GM19043 (cell line): Measurements from ENCODE around the gene FKBP2.
A peak's percentile ranks its signal among the peaks of the same experiment; 100 is the strongest.

ENCODE experiments used
- ATAC-seq: cut with Tn5 transposase; IDR thresholded peaks from one replicate; pipeline ENCODE4 v1.9.1; 2021; ENCODE audit warnings: low read depth; ENCODE audit not compliant: unreplicated experiment

FKBP2 gene

GRCh38 chr11:64240435-64241240 lies at the start of gene FKBP2:
Gene FKBP2, plus strand, starts transcription at chr11:64241095. Its CDS starts 1,293 bp downstream, at chr11:64242388.
- peak; percentile 34 for ATAC-seq

- no peak for ATAC-seq
Measured at GRCh38 chr11:64192434-64192833, 48.5 kb upstream of the FKBP2 start.

GRCh38 chr11:64196626-64197025 lies 44.3 kb upstream of the FKBP2 start:
- ATAC-seq, result no peak

GRCh38 chr11:64198511-64198910 lies 42.4 kb upstream of the FKBP2 start:
- no peak for ATAC-seq

- ATAC-seq, result no peak
Measured at GRCh38 chr11:64201543-64201942, 39.4 kb upstream of the FKBP2 start.

- ATAC-seq, result no peak
Measured at GRCh38 chr11:64202992-64203391, 37.9 kb upstream of the FKBP2 start.

GRCh38 chr11:64203421-64204079 lies 37.3 kb upstream of the FKBP2 start:
- no peak for ATAC-seq

GRCh38 chr11:64204080-64204440 lies 36.8 kb upstream of the FKBP2 start:
- no peak for ATAC-seq

GRCh38 chr11:64204464-64204989 lies 36.4 kb upstream of the FKBP2 start:
- no peak for ATAC-seq

GRCh38 chr11:64206457-64207255 lies 34.2 kb upstream of the FKBP2 start, which contains the start of gene FERMT3:
Gene FERMT3, plus strand, starts transcription at chr11:64206721. Its CDS starts 644 bp downstream, at chr11:64207365.
- peak; percentile 44 for ATAC-seq

GRCh38 chr11:64207256-64208085 lies 33.4 kb upstream of the FKBP2 start:
- peak; percentile 52 for ATAC-seq

- no peak for ATAC-seq
Measured at GRCh38 chr11:64208086-64208795, 32.7 kb upstream of the FKBP2 start.

- no peak for ATAC-seq
Measured at GRCh38 chr11:64208796-64209562, 31.9 kb upstream of the FKBP2 start.

GRCh38 chr11:64209563-64209843 lies 31.4 kb upstream of the FKBP2 start:
- no peak for ATAC-seq

- ATAC-seq, result no peak
Measured at GRCh38 chr11:64210301-64211020, 30.4 kb upstream of the FKBP2 start.

- ATAC-seq, result no peak
Measured at GRCh38 chr11:64211181-64211872, 29.6 kb upstream of the FKBP2 start.

- ATAC-seq, result no peak
Measured at GRCh38 chr11:64216879-64217278, 24.0 kb upstream of the FKBP2 start.
